HTR-8/SVneo (cell line): Measurements from ENCODE around the gene TNFRSF4.
A peak's percentile ranks its signal among the peaks of the same experiment; 100 is the strongest.

ENCODE experiments used
- DNase-seq: peaks from one replicate; pipeline ENCODE4 v3.0.0; 2011; ENCODE audit warnings: low spot score, mixed read lengths; ENCODE audit not compliant: insufficient read length
- FAIRE-seq: peaks from 2 replicates; lab custom pipeline; 2011; peaks lifted over from hg19 to GRCh38; lab: Jason Lieb, UNC

Gene TNFRSF4

DNA sequence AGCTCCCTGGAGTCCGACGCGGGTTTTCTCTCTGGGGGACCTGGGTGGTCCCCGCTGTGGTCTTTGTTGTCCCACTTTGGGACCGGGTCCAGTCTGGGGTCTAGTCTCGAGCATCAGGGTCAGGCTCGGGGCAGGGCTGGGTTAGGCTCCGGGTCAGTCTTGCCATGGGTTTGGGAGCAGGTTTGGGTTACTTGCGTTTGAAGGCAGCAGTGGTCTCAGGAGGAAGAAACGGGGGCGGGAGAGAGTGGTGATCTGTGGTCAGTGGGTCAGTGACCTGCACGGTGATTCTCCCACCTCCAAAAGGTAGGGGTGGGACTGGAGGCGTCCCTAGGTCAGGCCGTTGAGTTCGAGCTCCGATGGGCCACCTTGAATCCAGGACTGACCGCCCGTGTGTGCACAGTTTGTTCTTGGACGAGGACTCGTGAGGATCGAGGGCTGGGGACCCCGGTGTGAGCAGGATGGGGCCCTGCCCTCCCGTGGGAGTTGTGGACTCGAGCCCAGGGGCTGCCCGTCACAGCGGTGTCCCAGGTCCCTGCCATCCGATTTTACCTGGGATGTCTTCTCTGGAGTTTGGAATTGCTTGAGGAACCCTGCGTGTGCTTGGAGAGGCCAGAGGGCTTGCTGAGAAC, 20.3 kb upstream of the TNFRSF4 start:
- FAIRE-seq, result no peak

DNA sequence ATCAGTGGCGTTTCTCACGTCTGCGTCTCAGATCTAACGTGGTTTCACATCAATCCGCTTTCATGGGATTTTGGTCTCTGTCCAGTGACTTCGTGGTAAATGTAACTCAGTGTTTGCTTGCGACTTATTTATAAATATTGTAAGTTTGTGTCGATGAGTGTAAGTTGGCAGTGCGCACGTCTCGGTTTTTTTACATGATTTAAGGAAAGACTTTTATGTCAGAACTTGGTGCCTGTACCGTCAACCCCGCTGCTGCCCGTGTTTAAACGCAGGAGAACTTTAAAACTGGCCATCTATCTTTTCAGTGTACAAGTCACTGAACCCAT, 19.6 kb upstream of the TNFRSF4 start:
- FAIRE-seq (no peak), DNase-seq (no peak)

More for the DNA sequence above, 20.3 kb upstream of the TNFRSF4 start:
- DNase-seq, result no peak

DNA sequence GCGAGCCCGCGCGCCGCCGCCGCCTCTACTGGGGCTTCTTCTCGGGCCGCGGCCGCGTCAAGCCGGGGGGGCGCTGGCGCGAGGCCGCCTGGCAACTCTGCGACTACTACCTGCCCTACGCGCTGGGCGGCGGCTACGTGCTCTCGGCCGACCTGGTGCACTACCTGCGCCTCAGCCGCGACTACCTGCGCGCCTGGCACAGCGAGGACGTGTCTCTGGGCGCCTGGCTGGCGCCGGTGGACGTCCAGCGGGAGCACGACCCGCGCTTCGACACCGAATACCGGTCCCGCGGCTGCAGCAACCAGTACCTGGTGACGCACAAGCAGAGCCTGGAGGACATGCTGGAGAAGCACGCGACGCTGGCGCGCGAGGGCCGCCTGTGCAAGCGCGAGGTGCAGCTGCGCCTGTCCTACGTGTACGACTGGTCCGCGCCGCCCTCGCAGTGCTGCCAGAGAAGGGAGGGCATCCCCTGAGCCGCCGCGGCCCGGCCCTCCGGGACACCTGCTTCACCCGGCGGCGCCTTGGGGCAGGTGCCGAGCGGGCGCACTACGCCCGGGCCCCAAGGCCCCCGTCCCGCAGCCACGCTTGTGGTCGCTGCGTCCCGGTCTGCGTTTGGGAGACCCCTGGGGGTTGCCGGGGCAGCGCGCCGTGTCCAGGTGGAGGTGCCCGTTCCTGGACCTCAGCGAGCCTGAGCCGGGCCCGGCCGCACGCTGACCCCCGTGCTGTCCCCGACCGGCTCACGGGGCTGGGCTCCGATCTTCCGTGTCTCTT, 19.0 kb upstream of the TNFRSF4 start:
- FAIRE-seq (peak; percentile 33), DNase-seq (no peak)

DNA sequence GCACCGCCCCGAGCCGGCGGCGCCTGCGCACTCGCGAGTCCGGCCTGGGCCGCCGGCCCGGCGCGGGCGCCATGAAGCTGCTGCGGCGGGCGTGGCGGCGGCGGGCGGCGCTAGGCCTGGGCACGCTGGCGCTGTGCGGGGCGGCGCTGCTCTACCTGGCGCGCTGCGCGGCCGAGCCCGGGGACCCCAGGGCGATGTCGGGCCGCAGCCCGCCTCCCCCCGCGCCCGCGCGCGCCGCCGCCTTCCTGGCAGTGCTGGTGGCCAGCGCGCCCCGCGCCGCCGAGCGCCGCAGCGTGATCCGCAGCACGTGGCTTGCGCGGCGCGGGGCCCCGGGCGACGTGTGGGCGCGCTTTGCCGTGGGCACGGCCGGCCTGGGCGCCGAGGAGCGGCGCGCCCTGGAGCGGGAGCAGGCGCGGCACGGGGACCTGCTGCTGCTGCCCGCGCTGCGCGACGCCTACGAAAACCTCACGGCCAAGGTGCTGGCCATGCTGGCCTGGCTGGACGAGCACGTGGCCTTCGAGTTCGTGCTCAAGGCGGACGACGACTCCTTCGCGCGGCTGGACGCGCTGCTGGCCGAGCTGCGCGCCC, 18.3 kb upstream of the TNFRSF4 start, which contains the start of gene B3GALT6:
TSS of gene B3GALT6 (plus strand) at position 30 of the 588 bp plus-strand sequence. CDS start at position 72, 42 bp downstream.
- FAIRE-seq (no peak), DNase-seq (no peak)

- FAIRE-seq (peak; percentile 79), DNase-seq (peak; percentile 97)
These were observed 17.7 kb upstream of the TNFRSF4 start, which contains the start of gene SDF4 for GRCh38 chr1:1231400-1232207. Gene SDF4, minus strand, starts transcription at chr1:1232001. Its CDS starts 3,229 bp downstream, at chr1:1228772.

DNA sequence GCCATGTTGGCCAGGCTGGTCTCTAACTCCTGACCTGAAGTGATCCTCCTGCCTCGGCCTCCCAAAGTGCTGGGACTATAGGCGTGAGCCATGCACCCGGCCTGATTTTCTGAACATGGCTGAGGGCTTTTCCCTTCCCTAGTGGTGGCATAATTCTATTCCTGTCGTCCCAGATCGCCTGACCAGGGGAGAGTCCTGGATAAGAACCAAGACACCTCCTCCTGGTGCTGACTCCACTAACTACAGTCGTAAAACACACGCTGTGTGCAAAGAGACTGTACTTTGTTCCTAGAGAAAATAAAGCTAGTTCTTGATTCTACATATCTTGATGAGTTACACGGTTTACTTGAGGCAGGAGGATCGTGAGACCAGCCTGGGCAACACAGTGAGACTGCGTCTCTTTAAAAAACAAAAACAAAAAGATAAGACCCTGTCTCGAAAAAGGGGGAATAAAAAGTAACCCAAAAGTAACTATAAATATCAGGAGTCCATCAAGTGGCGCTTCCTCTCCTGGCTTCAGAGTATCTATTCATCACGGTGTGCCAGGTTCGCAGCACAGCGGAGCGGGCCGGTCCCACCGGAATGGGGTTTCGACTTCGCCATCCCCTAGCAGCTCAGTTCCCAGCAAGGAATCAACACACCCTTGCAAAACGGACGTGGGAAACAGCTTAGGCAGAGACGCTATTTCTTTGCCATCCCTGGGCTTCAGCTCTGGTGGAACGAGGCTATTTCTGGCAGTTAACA, 16.9 kb upstream of the TNFRSF4 start:
- FAIRE-seq (peak; percentile 28), DNase-seq (peak; percentile 34)

DNA sequence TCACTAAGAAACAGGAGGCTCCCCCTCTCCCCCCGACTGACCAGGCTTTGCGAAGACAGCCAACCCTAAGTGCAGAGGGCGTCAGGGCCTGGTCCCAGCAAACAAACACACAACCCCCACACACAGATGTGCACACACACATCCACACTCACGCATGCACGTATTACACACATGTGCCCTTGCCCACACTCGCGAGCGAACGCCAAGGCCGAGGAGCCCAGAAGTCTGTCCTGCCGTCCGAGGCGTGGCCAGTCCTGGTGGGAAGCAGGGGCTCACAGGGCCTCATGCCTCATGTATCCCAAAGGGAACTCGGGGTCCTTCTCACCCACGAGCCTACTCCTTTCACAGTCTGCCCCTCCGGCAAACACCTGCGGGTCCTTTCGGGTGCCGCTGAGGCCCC, 15.8 kb upstream of the TNFRSF4 start:
- FAIRE-seq, result peak; percentile 40
- DNase-seq, result no peak

GRCh38 chr1:1228596-1229321, 14.8 kb upstream of the TNFRSF4 start:
- DNase-seq (no peak), FAIRE-seq (no peak)

DNA sequence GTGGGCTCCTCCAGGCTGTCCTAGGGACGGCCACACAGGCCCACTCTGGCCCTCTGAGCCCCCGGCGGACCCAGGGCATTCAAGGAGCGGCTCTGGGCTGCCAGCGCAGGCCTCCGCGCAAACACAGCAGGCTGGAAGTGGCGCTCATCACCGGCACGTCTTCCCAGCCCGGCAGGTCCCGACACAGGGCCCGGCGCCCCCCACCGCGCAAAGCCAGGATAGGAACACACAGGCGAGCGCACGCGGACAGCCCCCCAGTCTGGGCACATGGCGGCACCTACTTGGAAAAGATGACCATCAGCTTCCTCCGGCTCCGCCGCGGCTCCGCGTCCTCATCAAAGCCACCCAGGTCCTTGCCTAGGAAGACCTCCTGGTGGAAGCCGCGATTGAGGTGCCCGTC, 14.2 kb upstream of the TNFRSF4 start:
- DNase-seq (no peak), FAIRE-seq (no peak)

DNA sequence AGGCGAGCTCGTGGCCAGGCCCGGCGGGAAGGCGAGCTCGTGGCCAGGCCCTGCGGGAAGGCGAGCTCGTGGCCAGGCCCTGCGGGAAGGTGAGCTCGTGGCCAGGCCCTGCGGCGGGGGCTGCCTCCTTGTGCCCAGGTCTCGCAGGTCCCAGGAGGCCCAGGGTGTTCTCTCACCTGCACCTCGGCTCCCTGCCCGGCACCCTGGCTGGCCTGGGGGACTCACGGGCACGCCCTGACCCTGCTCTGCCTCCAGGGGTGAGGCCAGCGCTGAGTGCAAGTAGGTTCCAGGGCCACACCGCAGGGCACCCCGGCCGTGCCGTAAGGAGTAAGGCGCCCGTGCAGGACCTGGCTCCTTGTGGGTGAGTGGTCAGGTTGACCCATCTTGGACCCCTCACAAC, 13.4 kb upstream of the TNFRSF4 start:
- FAIRE-seq (no peak), DNase-seq (no peak)

- FAIRE-seq, result no peak
- no peak for DNase-seq
These were observed 12.8 kb upstream of the TNFRSF4 start for GRCh38 chr1:1226566-1227362.

DNA sequence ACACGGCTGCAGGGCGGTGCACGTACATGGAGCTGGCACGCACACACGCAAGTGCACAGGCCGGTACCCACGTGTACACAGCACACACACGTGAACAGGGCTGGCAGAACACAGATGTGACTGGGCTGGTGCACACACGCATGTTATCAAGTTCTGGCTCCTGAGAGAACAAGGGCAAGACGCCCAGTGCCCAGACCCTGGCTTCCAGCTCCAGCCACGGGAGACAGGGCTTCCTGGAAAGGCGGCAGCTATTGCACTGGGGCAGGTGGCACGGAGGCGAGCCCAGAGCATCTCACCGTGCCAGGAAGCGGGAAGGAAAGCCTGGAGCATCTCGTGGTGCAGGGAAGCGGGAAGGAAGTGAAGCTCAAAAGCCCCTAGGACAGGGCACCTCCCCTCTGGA, 12.0 kb upstream of the TNFRSF4 start:
- FAIRE-seq (no peak), DNase-seq (no peak)

DNA sequence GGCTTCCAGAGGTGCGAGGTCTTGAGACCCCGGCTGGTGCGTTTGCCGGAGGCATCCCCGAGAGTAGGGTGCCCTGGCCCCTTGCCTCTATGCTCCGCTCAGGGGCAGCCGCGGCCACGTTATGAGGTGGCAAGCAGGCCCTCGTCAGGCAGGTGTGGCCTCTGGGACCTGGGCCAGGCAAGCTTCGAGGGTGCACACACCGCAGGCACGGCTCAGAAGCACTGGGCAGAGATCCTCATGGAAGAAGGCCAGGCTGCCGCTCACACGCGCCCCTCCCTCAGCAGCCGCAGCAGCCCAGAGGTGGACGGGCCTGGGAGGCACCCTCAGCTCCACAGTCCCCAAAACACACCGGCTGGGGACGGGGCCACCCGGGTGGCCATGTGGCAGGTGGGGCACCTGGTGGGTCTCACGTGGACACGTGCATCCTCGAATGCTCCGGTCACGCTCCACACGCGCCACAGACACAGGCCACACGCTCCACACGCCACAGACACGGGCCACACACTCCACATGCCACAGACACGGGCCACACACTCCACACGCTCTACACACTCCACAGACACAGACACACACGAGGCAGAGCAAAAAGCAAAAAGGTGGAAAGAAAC, 11.4 kb upstream of the TNFRSF4 start:
- DNase-seq (no peak), FAIRE-seq (no peak)

- DNase-seq (no peak), FAIRE-seq (no peak)
These were observed 9.9 kb upstream of the TNFRSF4 start for GRCh38 chr1:1223891-1224290.

GRCh38 chr1:1223321-1223720, 9.4 kb upstream of the TNFRSF4 start:
- no peak for FAIRE-seq

DNA sequence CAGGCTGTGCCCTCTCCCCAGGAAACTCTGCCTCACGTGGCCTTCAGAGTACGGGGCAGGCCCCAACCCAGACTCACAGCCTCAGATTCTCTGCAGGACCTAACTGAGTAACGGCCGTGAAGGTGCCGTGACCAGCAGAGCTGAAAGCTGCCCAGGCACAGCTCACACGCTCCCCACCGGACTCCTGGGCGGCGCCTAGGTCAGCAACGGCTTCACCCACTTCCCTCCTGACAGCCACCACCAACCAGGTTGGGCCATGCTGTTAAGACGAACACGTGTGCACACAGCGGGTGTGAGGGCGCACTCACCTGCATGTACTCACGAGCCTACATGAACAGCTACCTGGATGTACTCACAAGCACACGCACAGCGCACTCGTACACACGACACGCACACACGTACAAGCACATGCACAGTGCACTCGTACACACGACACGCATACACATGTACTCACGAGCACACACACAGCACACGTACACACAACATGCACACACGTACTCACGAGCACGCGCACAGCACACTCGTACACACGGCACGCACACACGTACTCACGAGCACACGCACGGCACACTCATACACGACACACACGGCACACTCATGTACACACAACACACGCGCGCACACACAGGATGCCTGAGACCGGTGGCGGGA, 8.7 kb upstream of the TNFRSF4 start:
- peak; percentile 83 for FAIRE-seq

More at GRCh38 chr1:1223321-1223720, 9.4 kb upstream of the TNFRSF4 start:
- DNase-seq, result no peak

GRCh38 chr1:1221887-1222574, 8.1 kb upstream of the TNFRSF4 start:
- DNase-seq (no peak), FAIRE-seq (no peak)

More for the DNA sequence above, 8.7 kb upstream of the TNFRSF4 start:
- no peak for DNase-seq
